ENCODE results near the gene CXCL5. TPM values are rescaled to one million over a fixed set of nuclear protein-coding genes. Genes with fewer than 3 reads are reported as not detected.

CXCL5 gene
- polyA plus RNA-seq, 3 donors = 0.11 to 0.17 (median 0.12) TPM

Other genes starting within 250 kb of the CXCL5 start
- gene CXCL6, start 162.0 kb downstream of the CXCL5 start, polyA plus RNA-seq (ENCODE audit: insufficient read length in 3 of 3) = under 1 TPM; 0.12 to 0.14 (median 0.13) TPM
- under 1 TPM in 2 of 3 donors, not detected in 1; 0.49 to 0.57 TPM for gene PF4V1, start 145.4 kb downstream of the CXCL5 start, polyA plus RNA-seq (ENCODE audit: insufficient read length in 3 of 3)
- gene CXCL1, start 129.3 kb downstream of the CXCL5 start, polyA plus RNA-seq (ENCODE audit: insufficient read length in 3 of 3) = under 1 TPM; 0.27 to 0.89 (median 0.55) TPM
- gene PF4, start 16.6 kb downstream of the CXCL5 start, polyA plus RNA-seq (ENCODE audit: insufficient read length in 3 of 3) = 1 to 10 TPM; 5.2 to 8.4 (median 7.6) TPM
- 10 to 100 TPM; 15.6 to 25.4 (median 22.7) TPM for gene PPBP, start 10.5 kb downstream of the CXCL5 start, polyA plus RNA-seq (ENCODE audit: insufficient read length in 3 of 3)
- under 1 TPM; 0.10 to 0.30 (median 0.24) TPM for gene CXCL3, start 40.0 kb upstream of the CXCL5 start, polyA plus RNA-seq (ENCODE audit: insufficient read length in 3 of 3)
- under 1 TPM; 0.17 to 0.42 (median 0.34) TPM for gene CXCL2, start 100.5 kb upstream of the CXCL5 start, polyA plus RNA-seq (ENCODE audit: insufficient read length in 3 of 3)
- gene MTHFD2L, start 159.4 kb upstream of the CXCL5 start, polyA plus RNA-seq (ENCODE audit: insufficient read length in 3 of 3) = 10 to 100 TPM; 22.0 to 26.7 (median 24.4) TPM